Panc1 (cell line): ENCODE results near the gene ZNF471.

ENCODE experiments used
- POLR2AphosphoS5 ChIP-seq: IDR thresholded peaks from 2 replicates; pipeline ENCODE4 v1.6.1; 2012; ENCODE audit warnings: mild to moderate bottlenecking, low read depth, low read length, moderate library complexity
- TF ChIP-seq, protein P1 (sequence below): fragments of 450-650 bp; IDR thresholded peaks from 2 replicates; pipeline ENCODE4 v1.5.1; 2017; ENCODE audit warnings: mild to moderate bottlenecking

DNA sequence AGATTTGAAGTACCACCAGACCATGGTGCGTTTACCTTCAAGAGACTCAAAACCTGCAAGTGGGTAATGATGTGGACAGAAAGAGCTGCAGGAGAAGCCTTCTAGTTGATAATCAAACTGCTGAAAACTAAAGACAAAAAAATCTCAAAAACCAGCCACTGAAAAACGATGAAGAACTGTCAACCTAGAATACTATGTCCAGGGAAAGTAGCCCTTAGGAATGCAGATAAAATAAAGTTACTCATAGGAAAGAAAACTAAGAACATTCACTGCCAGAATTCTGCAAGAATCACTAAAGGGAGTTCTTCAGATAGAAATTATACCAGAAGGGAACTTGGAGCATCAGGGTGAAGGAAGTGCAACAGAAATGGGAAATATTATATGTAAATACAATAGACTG, 64.9 kb downstream of the ZNF471 start:
- TF ChIP-seq, protein P1, sequence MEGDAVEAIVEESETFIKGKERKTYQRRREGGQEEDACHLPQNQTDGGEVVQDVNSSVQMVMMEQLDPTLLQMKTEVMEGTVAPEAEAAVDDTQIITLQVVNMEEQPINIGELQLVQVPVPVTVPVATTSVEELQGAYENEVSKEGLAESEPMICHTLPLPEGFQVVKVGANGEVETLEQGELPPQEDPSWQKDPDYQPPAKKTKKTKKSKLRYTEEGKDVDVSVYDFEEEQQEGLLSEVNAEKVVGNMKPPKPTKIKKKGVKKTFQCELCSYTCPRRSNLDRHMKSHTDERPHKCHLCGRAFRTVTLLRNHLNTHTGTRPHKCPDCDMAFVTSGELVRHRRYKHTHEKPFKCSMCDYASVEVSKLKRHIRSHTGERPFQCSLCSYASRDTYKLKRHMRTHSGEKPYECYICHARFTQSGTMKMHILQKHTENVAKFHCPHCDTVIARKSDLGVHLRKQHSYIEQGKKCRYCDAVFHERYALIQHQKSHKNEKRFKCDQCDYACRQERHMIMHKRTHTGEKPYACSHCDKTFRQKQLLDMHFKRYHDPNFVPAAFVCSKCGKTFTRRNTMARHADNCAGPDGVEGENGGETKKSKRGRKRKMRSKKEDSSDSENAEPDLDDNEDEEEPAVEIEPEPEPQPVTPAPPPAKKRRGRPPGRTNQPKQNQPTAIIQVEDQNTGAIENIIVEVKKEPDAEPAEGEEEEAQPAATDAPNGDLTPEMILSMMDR, result no peak
- no peak for TF ChIP-seq POLR2AphosphoS5
